Right forelimb (tissue), 1 donor: Measurements from ENCODE around the gene DERA.
"Not testable (repeated sequence)": the region's sequence is repeated elsewhere in the genome, so short reads cannot be mapped to it uniquely, and the experiment has no call there.

ENCODE experiments used
- DNase-seq: peaks from one replicate; pipeline ENCODE4 v3.0.0-alpha.2; 2018

DERA gene

GRCh38 chr12:15971211-15971610, 60.1 kb downstream of the DERA start:
- no peak for DNase-seq

- no peak for DNase-seq
Measured at GRCh38 chr12:15972894-15973293, 61.8 kb downstream of the DERA start.

GRCh38 chr12:15977999-15978951, 67.1 kb downstream of the DERA start:
- no peak for DNase-seq

- no peak for DNase-seq
Measured at GRCh38 chr12:15979096-15980092, 68.3 kb downstream of the DERA start.

GRCh38 chr12:15982071-15982470, 70.9 kb downstream of the DERA start:
- no peak for DNase-seq

- no peak for DNase-seq
Measured at GRCh38 chr12:15982471-15982870, 71.3 kb downstream of the DERA start.

GRCh38 chr12:15982921-15983320, 71.8 kb downstream of the DERA start:
- DNase-seq: no peak

- no peak for DNase-seq
Measured at GRCh38 chr12:15984097-15984800, 73.1 kb downstream of the DERA start.

- DNase-seq: no peak
Measured at GRCh38 chr12:15984963-15985362, 73.8 kb downstream of the DERA start.

GRCh38 chr12:15987696-15988095, 76.6 kb downstream of the DERA start:
- no peak for DNase-seq

GRCh38 chr12:15988983-15989755, 78.0 kb downstream of the DERA start:
- DNase-seq: no peak

- DNase-seq: no peak
Measured at GRCh38 chr12:15995801-15996200, 84.7 kb downstream of the DERA start.

- DNase-seq: no peak
Measured at GRCh38 chr12:15996254-15996653, 85.1 kb downstream of the DERA start.

- DNase-seq: no peak
Measured at GRCh38 chr12:15996948-15997347, 85.8 kb downstream of the DERA start.

- no peak for DNase-seq
Measured at GRCh38 chr12:15997910-15998309, 86.8 kb downstream of the DERA start.

GRCh38 chr12:16002880-16003279, 91.7 kb downstream of the DERA start:
- no peak for DNase-seq

GRCh38 chr12:16003460-16003859, 92.3 kb downstream of the DERA start:
- no peak for DNase-seq

- no peak for DNase-seq
Measured at GRCh38 chr12:16006752-16007151, 95.6 kb downstream of the DERA start.

GRCh38 chr12:16008421-16008824, 97.3 kb downstream of the DERA start:
- no peak for DNase-seq

- DNase-seq: peak; percentile 67
Measured at GRCh38 chr12:16012117-16012516, 101.0 kb downstream of the DERA start.

- not testable (repeated sequence) for DNase-seq
Measured at GRCh38 chr12:16013722-16014121, 102.6 kb downstream of the DERA start.

GRCh38 chr12:16014394-16014793, 103.3 kb downstream of the DERA start:
- DNase-seq: not testable (repeated sequence)
